Spinal cord (tissue), 10 donors: ENCODE results near the gene FAHD2B. TPM values are rescaled to one million over a fixed set of nuclear protein-coding genes. Genes with fewer than 3 reads are reported as not detected.
"Not testable (repeated sequence)": the region's sequence is repeated elsewhere in the genome, so short reads cannot be mapped to it uniquely, and the experiment has no call there.

Experiments used
- DNase-seq, 6 donors: peaks; one replicate each; pipeline versions ENCODE4 v3.0.0 to v3.0.0-alpha.2; 2013 to 2015; ENCODE audit warnings: low spot score in 6 of 6, low read depth in 4 of 6
- H3K27ac ChIP-seq: one replicate; pipeline ENCODE4 v1.5.1; 2013; ENCODE audit warnings: low read depth, low read length, control low read depth
- H3K27me3 ChIP-seq: one replicate; pipeline ENCODE4 v1.6.1; 2013; ENCODE audit warnings: low read length; ENCODE audit not compliant: control insufficient read depth, insufficient read depth
- H3K36me3 ChIP-seq: one replicate; pipeline ENCODE4 v1.6.1; 2013; ENCODE audit warnings: low read length; ENCODE audit not compliant: control insufficient read depth, insufficient read depth
- H3K4me1 ChIP-seq: one replicate; pipeline ENCODE4 v1.6.1; 2013; ENCODE audit warnings: low read length; ENCODE audit not compliant: control insufficient read depth, insufficient read depth
- H3K4me3 ChIP-seq: one replicate; pipeline ENCODE4 v1.5.1; 2013; ENCODE audit warnings: low read depth, low read length, control low read depth
- H3K9me3 ChIP-seq: one replicate; pipeline ENCODE4 v1.6.1; 2013; ENCODE audit warnings: low read length; ENCODE audit not compliant: control insufficient read depth, insufficient read depth
- WGBS: methylation state at CpG from one replicate; pipeline ENCODE4 v1.1.5; 2013; ENCODE audit warnings: missing lambda C conversion rate; ENCODE audit not compliant: insufficient coverage; 5-methylcytosine and 5-hydroxymethylcytosine counted together
- polyA plus RNA-seq, 2 donors: library from polyadenylated mRNA; unstranded; fragments of 120-200 nt; gene quantifications; one replicate each; pipeline ENCODE4 v1.2.1, GENCODE V29; 2013; ENCODE audit not compliant: insufficient read length in 2 of 2
- total RNA-seq, 2 donors: library from RNA; depleted of rRNA in 1 of 2; stranded (reverse); fragments of 120-200 nt in 1 of 2; fragments of >200 nt in 1 of 2; gene quantifications; one replicate each; pipeline versions ENCODE4 v1.2.3 to v1.2.4, GENCODE V29; 2013 to 2014
- donor health status: healthy.

The FAHD2B gene
- total and polyA plus RNA-seq, 4 donors, result 12.4 to 34.1 (median 19.5) TPM

DNA sequence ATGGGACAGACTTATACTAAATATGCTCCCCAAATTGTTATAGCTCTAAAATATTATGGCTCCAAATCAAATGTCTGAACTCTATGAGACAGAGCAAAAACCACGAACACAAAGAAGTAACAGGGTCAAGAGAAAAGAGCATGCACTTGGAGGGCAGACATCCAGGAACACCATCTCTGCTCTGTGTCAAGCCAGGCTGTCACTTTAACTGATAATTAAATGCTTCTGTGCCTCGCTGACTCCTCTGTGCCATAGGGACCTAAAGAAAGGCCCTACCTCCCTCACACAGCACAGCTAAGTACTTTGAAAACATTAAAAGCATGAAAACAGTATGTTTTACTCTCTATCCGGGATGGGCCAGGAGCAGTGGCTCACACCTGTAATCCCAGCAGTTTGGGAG is 23.8 kb downstream of the FAHD2B start:
- H3K27ac ChIP-seq, H3K9me3 ChIP-seq, H3K27me3 ChIP-seq, H3K4me3 ChIP-seq, H3K36me3 ChIP-seq, DNase-seq, H3K4me1 ChIP-seq: not testable (repeated sequence)
- WGBS, result no CpG with 5 or more reads among the region's 3 CpGs

- not testable (repeated sequence) for H3K27me3 ChIP-seq, DNase-seq, H3K36me3 ChIP-seq
Measured at GRCh38 chr2:97068722-97069121, 26.0 kb downstream of the FAHD2B start.

DNA sequence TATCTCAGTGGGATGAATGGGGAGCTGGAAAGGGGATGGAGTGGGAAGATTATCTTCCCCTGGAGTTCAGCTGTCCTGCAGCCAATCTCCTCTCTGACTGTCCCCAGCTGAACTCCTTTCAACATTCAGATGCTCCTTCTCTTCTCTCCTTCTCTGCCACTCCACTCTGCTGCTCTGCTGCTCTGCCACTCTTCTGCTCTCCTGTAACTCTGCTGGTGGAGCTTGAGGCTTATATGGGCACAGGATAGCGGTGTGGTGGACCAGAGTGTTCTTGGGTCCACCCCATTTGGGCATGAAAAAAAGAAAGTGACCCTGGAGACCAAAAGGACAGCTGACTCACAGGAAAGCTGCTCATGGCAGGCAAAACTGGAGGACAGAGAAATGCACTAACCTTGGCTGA is 26.6 kb downstream of the FAHD2B start:
- Histone ChIP-seq H3K36me3 (no peaks in the 10 kb centered on the region), H3K9me3 (no peaks in the 10 kb centered on the region), H3K27ac (no peak overlapping the region), H3K27me3 (no peaks in the 10 kb centered on the region), H3K4me3 (no peak overlapping the region), H3K4me1 (no peaks in the 10 kb centered on the region)
- 100% methylated on average over 1 of the region's 1 CpG for WGBS
- no peak for DNase-seq

More at GRCh38 chr2:97068722-97069121, 26.0 kb downstream of the FAHD2B start:
- H3K4me3 ChIP-seq, H3K27ac ChIP-seq, H3K4me1 ChIP-seq, H3K9me3 ChIP-seq: not testable (repeated sequence)
- 29% methylated on average over 1 of the region's 5 CpGs for WGBS

DNA sequence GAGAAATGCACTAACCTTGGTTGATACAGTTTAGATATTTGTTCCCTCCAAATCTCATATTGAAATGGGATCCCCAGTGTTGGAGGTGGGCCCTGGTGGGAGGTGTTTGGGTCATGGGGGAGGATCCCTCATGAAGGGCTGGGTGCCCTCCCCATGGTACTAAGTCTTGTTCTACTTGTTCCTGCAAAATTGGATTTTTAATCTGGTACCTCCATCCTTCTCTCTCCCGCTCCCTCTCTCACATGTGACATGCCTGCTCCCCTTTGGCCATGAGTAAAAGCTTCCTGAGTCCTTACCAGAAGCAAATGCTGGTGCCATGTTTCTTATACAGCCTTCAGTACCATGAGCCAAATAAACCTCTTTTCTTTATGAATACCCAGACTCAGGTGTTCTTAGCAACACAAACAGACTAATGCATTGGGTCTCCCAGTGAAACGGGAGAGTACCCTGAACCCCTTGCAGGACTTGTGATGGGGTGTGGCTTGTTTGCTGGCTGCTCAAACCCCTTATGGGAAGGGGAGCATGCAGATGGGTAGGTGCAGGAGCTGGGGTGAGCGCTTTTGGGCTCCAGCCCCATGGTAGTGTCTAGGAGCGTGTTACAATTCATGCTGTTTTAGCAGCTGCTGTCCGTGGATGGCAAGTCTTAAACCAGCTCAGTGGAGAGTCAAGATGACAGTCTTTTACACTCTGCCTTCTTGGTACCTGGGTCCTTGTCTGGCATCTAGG is 27.2 kb downstream of the FAHD2B start:
- no peak overlapping the region for H3K27ac ChIP-seq
- no peak for DNase-seq
- no peak overlapping the region for H3K4me3 ChIP-seq
- no peaks in the 10 kb centered on the region for H3K36me3 ChIP-seq
- 93% methylated on average over 5 of the region's 5 CpGs for WGBS
- no peaks in the 10 kb centered on the region for H3K4me1 ChIP-seq
- H3K27me3 ChIP-seq, result no peaks in the 10 kb centered on the region
- no peaks in the 10 kb centered on the region for H3K9me3 ChIP-seq

DNA sequence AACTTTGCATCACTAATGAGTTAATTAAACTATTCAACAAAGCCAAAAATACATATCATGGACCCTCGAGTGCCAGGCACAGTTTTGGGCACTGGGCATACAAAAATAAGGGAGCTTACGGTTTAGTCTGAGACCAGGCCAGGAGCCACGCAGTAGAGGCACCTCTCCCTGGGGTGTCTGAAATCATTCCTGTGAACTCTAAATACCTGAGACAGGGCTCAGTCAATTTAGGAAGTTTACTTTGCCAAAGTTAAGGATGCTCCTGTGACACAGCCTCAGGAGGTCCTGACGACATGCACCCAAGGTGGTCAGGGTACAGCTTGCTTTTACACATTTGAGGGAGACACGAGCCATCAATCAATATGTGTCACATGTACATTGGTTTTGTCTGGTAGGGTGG is 28.7 kb downstream of the FAHD2B start:
- H3K4me1 ChIP-seq, H3K4me3 ChIP-seq, H3K27ac ChIP-seq, DNase-seq, H3K27me3 ChIP-seq, H3K36me3 ChIP-seq, H3K9me3 ChIP-seq: not testable (repeated sequence)
- whole genome bisulfite sequencing, result 82% methylated on average over 3 of the region's 5 CpGs

- H3K27me3 ChIP-seq, H3K4me1 ChIP-seq, H3K27ac ChIP-seq, DNase-seq, H3K36me3 ChIP-seq, H3K9me3 ChIP-seq, H3K4me3 ChIP-seq: not testable (repeated sequence)
- no CpG with 5 or more reads among the region's 1 CpG for WGBS
Measured at GRCh38 chr2:97062020-97062419, 32.7 kb downstream of the FAHD2B start.

GRCh38 chr2:97059782-97060181 is 34.9 kb downstream of the FAHD2B start:
- H3K36me3 ChIP-seq, H3K4me3 ChIP-seq, H3K27ac ChIP-seq, DNase-seq, H3K27me3 ChIP-seq, H3K4me1 ChIP-seq, H3K9me3 ChIP-seq: not testable (repeated sequence)
- 10% methylated on average over 2 of the region's 7 CpGs for WGBS

GRCh38 chr2:97056150-97056549 is 38.5 kb downstream of the FAHD2B start:
- not testable (repeated sequence) for H3K4me3 ChIP-seq, H3K4me1 ChIP-seq

GRCh38 chr2:97050032-97050431 is 44.6 kb downstream of the FAHD2B start:
- not testable (repeated sequence) for H3K36me3 ChIP-seq, H3K9me3 ChIP-seq, DNase-seq, H3K4me1 ChIP-seq, H3K4me3 ChIP-seq, H3K27ac ChIP-seq, H3K27me3 ChIP-seq
- WGBS, result no CpG with 5 or more reads among the region's 2 CpGs

More at GRCh38 chr2:97056150-97056549, 38.5 kb downstream of the FAHD2B start:
- H3K36me3 ChIP-seq, H3K27ac ChIP-seq, H3K9me3 ChIP-seq, H3K27me3 ChIP-seq, DNase-seq: not testable (repeated sequence)
- 82% methylated on average over 2 of the region's 3 CpGs for WGBS

DNA sequence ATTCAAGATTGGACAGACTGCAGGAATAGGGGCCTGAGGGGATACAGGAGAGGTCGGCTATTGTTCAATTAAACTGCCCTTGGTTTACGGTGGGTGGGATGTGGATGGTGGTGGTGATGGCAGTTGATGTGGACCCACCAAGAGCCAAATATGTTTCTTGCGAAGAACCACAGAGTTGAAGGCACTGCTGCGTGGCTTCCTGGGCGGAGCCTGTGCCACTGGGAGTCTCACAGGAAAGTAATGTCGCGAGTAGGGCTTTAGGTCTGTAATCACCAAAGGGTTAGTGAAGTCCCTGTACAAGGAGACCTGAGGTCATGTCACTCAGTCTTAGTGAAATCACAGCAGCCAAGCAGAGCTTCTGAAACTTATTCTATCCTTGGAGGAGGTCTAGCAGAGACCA is 46.2 kb downstream of the FAHD2B start:
- not testable (repeated sequence) for DNase-seq, H3K4me1 ChIP-seq, H3K27me3 ChIP-seq, H3K9me3 ChIP-seq, H3K36me3 ChIP-seq, H3K4me3 ChIP-seq, H3K27ac ChIP-seq
- WGBS, result 88% methylated on average over 6 of the region's 7 CpGs
